Measurements from ENCODE around the gene HTR3E. TPM values are rescaled to one million over a fixed set of nuclear protein-coding genes. Genes with fewer than 3 reads are reported as not detected.

HTR3E gene
- total and polyA plus RNA-seq, 2 of the 13 experiments (the other 11 are each of a cell fraction or from before 2014, with no cell fraction given): not detected

DNA sequence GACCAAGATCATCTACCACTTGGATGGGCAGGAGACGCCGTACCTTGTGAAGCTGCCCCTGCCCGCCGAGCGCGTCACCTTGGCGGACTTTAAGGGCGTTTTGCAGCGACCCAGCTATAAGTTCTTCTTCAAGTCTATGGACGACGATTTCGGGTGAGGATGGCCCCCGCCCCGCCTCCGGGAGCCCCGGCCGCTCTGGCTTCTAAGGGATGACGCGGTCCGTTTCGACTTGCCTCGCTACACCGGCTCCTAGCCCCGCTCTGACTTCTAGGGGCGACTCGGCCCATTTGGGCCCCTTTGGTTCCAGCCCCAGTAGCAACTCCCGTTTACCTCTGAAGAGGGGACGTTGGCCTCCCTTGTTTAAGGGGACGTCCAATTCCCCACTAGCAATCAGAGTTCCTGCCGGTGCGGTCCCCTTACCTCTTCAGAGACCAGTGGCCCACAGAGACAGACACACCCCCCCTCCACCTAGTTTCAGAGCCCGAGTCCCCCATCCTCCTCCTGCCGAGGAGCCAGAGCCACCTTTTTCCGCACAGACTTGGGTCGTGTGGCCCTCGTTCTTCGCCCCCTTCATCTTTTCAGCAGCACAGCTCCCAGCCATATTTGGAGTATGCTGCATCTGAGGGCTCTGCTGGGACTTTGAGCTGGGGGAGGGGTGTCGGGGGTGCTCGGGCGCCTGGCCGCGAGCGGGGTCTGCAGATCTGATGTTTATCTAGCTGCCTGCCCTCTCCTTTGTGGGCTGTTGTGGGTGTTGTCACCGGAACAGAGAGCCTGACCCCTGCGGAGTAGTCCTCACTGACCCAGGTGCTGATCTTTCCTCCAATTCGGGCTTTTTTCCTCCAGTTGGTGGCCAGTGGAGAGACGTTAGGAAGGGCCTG is 59.0 kb downstream of the HTR3E start (continued):
- TF ChIP-seq SRSF1 (optimal IDR thresholded peaks at IDR 0.05; ENCODE audit: low read depth, low read length): peak; percentile 47
- TF ChIP-seq ZNF337 (CRISPR knock-in tag; IDR thresholded peaks at IDR 0.05; ENCODE audit: borderline replicate concordance, low read depth): 0 out of 2 replicates have a peak, but pooled peaks have one; percentile 28
- TF ChIP-seq, protein P1, sequence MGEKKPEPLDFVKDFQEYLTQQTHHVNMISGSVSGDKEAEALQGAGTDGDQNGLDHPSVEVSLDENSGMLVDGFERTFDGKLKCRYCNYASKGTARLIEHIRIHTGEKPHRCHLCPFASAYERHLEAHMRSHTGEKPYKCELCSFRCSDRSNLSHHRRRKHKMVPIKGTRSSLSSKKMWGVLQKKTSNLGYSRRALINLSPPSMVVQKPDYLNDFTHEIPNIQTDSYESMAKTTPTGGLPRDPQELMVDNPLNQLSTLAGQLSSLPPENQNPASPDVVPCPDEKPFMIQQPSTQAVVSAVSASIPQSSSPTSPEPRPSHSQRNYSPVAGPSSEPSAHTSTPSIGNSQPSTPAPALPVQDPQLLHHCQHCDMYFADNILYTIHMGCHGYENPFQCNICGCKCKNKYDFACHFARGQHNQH (CRISPR knock-in tag; IDR thresholded peaks at IDR 0.05): no peak
- TF ChIP-seq, protein P2, sequence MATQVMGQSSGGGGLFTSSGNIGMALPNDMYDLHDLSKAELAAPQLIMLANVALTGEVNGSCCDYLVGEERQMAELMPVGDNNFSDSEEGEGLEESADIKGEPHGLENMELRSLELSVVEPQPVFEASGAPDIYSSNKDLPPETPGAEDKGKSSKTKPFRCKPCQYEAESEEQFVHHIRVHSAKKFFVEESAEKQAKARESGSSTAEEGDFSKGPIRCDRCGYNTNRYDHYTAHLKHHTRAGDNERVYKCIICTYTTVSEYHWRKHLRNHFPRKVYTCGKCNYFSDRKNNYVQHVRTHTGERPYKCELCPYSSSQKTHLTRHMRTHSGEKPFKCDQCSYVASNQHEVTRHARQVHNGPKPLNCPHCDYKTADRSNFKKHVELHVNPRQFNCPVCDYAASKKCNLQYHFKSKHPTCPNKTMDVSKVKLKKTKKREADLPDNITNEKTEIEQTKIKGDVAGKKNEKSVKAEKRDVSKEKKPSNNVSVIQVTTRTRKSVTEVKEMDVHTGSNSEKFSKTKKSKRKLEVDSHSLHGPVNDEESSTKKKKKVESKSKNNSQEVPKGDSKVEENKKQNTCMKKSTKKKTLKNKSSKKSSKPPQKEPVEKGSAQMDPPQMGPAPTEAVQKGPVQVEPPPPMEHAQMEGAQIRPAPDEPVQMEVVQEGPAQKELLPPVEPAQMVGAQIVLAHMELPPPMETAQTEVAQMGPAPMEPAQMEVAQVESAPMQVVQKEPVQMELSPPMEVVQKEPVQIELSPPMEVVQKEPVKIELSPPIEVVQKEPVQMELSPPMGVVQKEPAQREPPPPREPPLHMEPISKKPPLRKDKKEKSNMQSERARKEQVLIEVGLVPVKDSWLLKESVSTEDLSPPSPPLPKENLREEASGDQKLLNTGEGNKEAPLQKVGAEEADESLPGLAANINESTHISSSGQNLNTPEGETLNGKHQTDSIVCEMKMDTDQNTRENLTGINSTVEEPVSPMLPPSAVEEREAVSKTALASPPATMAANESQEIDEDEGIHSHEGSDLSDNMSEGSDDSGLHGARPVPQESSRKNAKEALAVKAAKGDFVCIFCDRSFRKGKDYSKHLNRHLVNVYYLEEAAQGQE (IDR thresholded peaks at IDR 0.05; ENCODE audit: borderline replicate concordance in 1 of 2, low read depth in 1 of 2, low read length in 2 of 2): no peak
- TF ChIP-seq ZNF263 (CRISPR knock-in tag; IDR thresholded peaks at IDR 0.05): 0 out of 2 replicates have a peak, but pooled peaks have one; percentile 7
- TF ChIP-seq, protein P3, sequence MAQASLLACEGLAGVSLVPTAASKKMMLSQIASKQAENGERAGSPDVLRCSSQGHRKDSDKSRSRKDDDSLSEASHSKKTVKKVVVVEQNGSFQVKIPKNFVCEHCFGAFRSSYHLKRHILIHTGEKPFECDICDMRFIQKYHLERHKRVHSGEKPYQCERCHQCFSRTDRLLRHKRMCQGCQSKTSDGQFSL (CRISPR knock-in tag; IDR thresholded peaks at IDR 0.05): no peak
- peak; percentile 24 for TF ChIP-seq TAF1 (CRISPR knock-in tag; IDR thresholded peaks at IDR 0.05)
- TF ChIP-seq, protein P4, sequence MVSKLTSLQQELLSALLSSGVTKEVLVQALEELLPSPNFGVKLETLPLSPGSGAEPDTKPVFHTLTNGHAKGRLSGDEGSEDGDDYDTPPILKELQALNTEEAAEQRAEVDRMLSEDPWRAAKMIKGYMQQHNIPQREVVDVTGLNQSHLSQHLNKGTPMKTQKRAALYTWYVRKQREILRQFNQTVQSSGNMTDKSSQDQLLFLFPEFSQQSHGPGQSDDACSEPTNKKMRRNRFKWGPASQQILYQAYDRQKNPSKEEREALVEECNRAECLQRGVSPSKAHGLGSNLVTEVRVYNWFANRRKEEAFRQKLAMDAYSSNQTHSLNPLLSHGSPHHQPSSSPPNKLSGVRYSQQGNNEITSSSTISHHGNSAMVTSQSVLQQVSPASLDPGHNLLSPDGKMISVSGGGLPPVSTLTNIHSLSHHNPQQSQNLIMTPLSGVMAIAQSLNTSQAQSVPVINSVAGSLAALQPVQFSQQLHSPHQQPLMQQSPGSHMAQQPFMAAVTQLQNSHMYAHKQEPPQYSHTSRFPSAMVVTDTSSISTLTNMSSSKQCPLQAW (CRISPR knock-in tag; IDR thresholded peaks at IDR 0.05): peak; percentile 31; the same call in 1 of the 2 replicates
- TF ChIP-seq ZNF546 (CRISPR knock-in tag; conservative IDR thresholded peaks at IDR 0.05): no peak
- TF ChIP-seq, protein P5, sequence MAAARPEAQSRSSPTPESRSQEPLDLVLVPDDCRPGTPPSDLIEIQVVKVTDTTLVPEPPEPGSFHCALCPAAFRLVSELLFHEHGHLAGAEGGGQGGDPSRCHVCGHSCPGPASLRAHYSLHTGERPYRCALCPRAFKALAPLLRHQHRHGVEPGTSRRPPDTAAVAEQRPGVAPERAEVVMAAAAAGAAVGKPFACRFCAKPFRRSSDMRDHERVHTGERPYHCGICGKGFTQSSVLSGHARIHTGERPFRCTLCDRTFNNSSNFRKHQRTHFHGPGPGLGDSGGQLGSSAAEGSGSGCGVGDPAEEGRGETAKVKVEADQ (CRISPR knock-in tag; IDR thresholded peaks at IDR 0.05; ENCODE audit: borderline replicate concordance): peak; percentile 38; the same call in 1 of the 2 replicates
- TF ChIP-seq NFKB2 (CRISPR knock-in tag; IDR thresholded peaks at IDR 0.05; ENCODE audit: borderline replicate concordance): 0 out of 2 replicates have a peak, but pooled peaks have one; percentile 17
- TF ChIP-seq ZNF749 (CRISPR knock-in tag; IDR thresholded peaks at IDR 0.05; ENCODE audit: borderline replicate concordance): no peak
- no peak for TF ChIP-seq ZNF10 (CRISPR knock-in tag; IDR thresholded peaks at IDR 0.05; ENCODE audit: borderline replicate concordance, low read depth)
- TF ChIP-seq, protein P6, sequence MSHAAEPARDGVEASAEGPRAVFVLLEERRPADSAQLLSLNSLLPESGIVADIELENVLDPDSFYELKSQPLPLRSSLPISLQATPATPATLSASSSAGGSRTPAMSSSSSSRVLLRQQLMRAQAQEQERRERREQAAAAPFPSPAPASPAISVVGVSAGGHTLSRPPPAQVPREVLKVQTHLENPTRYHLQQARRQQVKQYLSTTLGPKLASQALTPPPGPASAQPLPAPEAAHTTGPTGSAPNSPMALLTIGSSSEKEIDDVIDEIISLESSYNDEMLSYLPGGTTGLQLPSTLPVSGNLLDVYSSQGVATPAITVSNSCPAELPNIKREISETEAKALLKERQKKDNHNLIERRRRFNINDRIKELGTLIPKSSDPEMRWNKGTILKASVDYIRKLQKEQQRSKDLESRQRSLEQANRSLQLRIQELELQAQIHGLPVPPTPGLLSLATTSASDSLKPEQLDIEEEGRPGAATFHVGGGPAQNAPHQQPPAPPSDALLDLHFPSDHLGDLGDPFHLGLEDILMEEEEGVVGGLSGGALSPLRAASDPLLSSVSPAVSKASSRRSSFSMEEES (CRISPR knock-in tag; IDR thresholded peaks at IDR 0.05): peak; percentile 34; the same call in 1 of the 2 replicates
- no peak for TF ChIP-seq ESRRA (CRISPR knock-in tag; IDR thresholded peaks at IDR 0.05; ENCODE audit: low read depth)
- no peak for TF ChIP-seq ZC3H4 (CRISPR knock-in tag; IDR thresholded peaks at IDR 0.05; ENCODE audit: borderline replicate concordance)

All from HepG2 (cell line).